HG03060 (cell line): ENCODE measurements around the gene FAM72B.
"Not testable (repeated sequence)": the region's sequence is repeated elsewhere in the genome, so short reads cannot be mapped to it uniquely, and the experiment has no call there.

ENCODE experiments used
- ATAC-seq: cut with Tn5 transposase; IDR thresholded peaks from one replicate; pipeline ENCODE4 v1.9.1; 2021; ENCODE audit warnings: low read depth, moderate number of reproducible peaks; ENCODE audit not compliant: unreplicated experiment

FAM72B gene

GRCh38 chr1:121200985-121201981 lies 17.1 kb upstream of the FAM72B start:
- ATAC-seq = not testable (repeated sequence)

- ATAC-seq = not testable (repeated sequence)
These were observed 16.1 kb upstream of the FAM72B start for GRCh38 chr1:121200232-121200631.

GRCh38 chr1:121199763-121200162 lies 15.6 kb upstream of the FAM72B start:
- ATAC-seq = not testable (repeated sequence)

GRCh38 chr1:121197095-121197882 lies 13.1 kb upstream of the FAM72B start:
- ATAC-seq = not testable (repeated sequence)

GRCh38 chr1:121192512-121192911 lies 8.4 kb upstream of the FAM72B start:
- not testable (repeated sequence) for ATAC-seq

- ATAC-seq = not testable (repeated sequence)
These were observed 3.8 kb upstream of the FAM72B start for GRCh38 chr1:121187914-121188313.

GRCh38 chr1:121186191-121186590 lies 2.1 kb upstream of the FAM72B start:
- not testable (repeated sequence) for ATAC-seq

- not testable (repeated sequence) for ATAC-seq
These were observed 1.1 kb upstream of the FAM72B start for GRCh38 chr1:121185140-121185708.

- ATAC-seq = not testable (repeated sequence)
These were observed 273 bp downstream of the FAM72B start for GRCh38 chr1:121183867-121184266.

GRCh38 chr1:121178197-121178596 lies 5.9 kb downstream of the FAM72B start:
- not testable (repeated sequence) for ATAC-seq

GRCh38 chr1:121176649-121177048 lies 7.5 kb downstream of the FAM72B start:
- not testable (repeated sequence) for ATAC-seq

GRCh38 chr1:121168152-121168668 lies 15.9 kb downstream of the FAM72B start:
- ATAC-seq = not testable (repeated sequence)

- ATAC-seq = not testable (repeated sequence)
These were observed 16.9 kb downstream of the FAM72B start for GRCh38 chr1:121167225-121167738.

- not testable (repeated sequence) for ATAC-seq
These were observed 18.8 kb downstream of the FAM72B start for GRCh38 chr1:121165296-121165695.

GRCh38 chr1:121163850-121164757 lies 20.0 kb downstream of the FAM72B start:
- ATAC-seq = not testable (repeated sequence)

GRCh38 chr1:121161199-121161901 lies 22.8 kb downstream of the FAM72B start:
- not testable (repeated sequence) for ATAC-seq

- not testable (repeated sequence) for ATAC-seq
These were observed 24.0 kb downstream of the FAM72B start for GRCh38 chr1:121160118-121160517.

GRCh38 chr1:121157609-121158008 lies 26.5 kb downstream of the FAM72B start:
- ATAC-seq = not testable (repeated sequence)
